ENCODE measurements around the gene FILIP1L. TPM values are rescaled to one million over a fixed set of nuclear protein-coding genes. Genes with fewer than 3 reads are reported as not detected.

The FILIP1L gene
- total RNA-seq, 1 experiment from 2014 or later, result 0.07 TPM

DNA sequence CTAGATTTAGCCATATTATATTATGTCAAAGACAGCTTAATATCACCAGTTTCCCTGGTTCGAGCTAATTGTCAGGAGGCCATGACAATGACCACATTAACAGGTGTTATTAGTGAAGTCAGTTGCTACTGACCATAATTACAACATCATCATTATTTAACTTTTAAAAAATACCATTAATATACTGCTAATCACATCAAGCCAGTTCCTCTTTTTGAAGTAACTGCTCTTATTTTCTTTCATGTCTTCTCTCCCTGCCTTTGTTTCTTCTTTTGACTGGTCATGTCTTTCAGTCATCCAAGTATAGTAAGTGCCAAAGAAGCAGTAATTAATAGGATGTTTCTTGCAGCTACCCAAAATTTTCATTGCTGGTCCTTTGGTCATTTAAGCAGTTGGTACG lies 235.0 kb downstream of the FILIP1L start:
- no peak overlapping the region for H2BK5ac ChIP-seq (ENCODE audit: insufficient read length, low read length)
- H3K27ac ChIP-seq (ENCODE audit: insufficient read length, low read depth, low read length), result no peak overlapping the region
- no peak overlapping the region for H2BK12ac ChIP-seq (ENCODE audit: insufficient read length, low read depth, low read length)
- H3K79me1 ChIP-seq (ENCODE audit: insufficient read depth, low read depth, low read length, poor library complexity, severe bottlenecking), result no peaks in the 10 kb centered on the region
- Mint-ChIP-seq H3K27ac (no peak overlapping the region), H3K27me3 (ENCODE audit: low read depth) (peaks cover 57% of the 10 kb centered on the region), H3K36me3 (ENCODE audit: insufficient read depth in 1 of 3, low read depth in 3 of 3) (no peaks in the 10 kb centered on the region), H3K9me3 (no peaks in the 10 kb centered on the region), H3K4me3 (no peak overlapping the region), H3K4me1 (peaks cover 15 to 18% of the 10 kb centered on the region in 2 experiments)
- no peak overlapping the region for H2AFZ ChIP-seq (ENCODE audit: low read length)
- H3K23me2 ChIP-seq (ENCODE audit: insufficient read length, low read depth, low read length, poor library complexity, severe bottlenecking), result peaks cover 4% of the 10 kb centered on the region
- H3K4me2 ChIP-seq (ENCODE audit: insufficient read depth, insufficient read length, low read length), result no peak overlapping the region
- H3K14ac ChIP-seq (ENCODE audit: insufficient read depth, low read length), result no peak overlapping the region
- TF ChIP-seq, protein P1, sequence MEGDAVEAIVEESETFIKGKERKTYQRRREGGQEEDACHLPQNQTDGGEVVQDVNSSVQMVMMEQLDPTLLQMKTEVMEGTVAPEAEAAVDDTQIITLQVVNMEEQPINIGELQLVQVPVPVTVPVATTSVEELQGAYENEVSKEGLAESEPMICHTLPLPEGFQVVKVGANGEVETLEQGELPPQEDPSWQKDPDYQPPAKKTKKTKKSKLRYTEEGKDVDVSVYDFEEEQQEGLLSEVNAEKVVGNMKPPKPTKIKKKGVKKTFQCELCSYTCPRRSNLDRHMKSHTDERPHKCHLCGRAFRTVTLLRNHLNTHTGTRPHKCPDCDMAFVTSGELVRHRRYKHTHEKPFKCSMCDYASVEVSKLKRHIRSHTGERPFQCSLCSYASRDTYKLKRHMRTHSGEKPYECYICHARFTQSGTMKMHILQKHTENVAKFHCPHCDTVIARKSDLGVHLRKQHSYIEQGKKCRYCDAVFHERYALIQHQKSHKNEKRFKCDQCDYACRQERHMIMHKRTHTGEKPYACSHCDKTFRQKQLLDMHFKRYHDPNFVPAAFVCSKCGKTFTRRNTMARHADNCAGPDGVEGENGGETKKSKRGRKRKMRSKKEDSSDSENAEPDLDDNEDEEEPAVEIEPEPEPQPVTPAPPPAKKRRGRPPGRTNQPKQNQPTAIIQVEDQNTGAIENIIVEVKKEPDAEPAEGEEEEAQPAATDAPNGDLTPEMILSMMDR (conservative IDR thresholded peaks at IDR 0.05), result no peak
- no peak overlapping the region for H3K23ac ChIP-seq (ENCODE audit: insufficient read length, low read depth, low read length)
- no peak overlapping the region for H3K4ac ChIP-seq (ENCODE audit: low read depth, low read length)
- no peaks in the 10 kb centered on the region for H3K9me3 ChIP-seq (ENCODE audit: control insufficient read depth, low read depth, low read length)
- H3K4me1 ChIP-seq (ENCODE audit: insufficient read depth, low read length), result no peaks in the 10 kb centered on the region
- H2BK20ac ChIP-seq (ENCODE audit: low read depth, low read length, poor library complexity, severe bottlenecking), result no peak overlapping the region
- H3K79me2 ChIP-seq (ENCODE audit: insufficient read depth, low read length), result no peaks in the 10 kb centered on the region
- H2BK120ac ChIP-seq (ENCODE audit: low read depth, low read length, poor library complexity, severe bottlenecking), result no peak overlapping the region
- DNase-seq, result no peak
- no CpG with 5 or more reads among the region's 2 CpGs for WGBS (ENCODE audit: extremely low coverage, insufficient read length, low lambda C conversion rate)
- H2AK5ac ChIP-seq (ENCODE audit: insufficient read length, low read length), result no peak overlapping the region
- H2BK15ac ChIP-seq (ENCODE audit: low read depth, low read length), result no peak overlapping the region
- H3K9ac ChIP-seq (ENCODE audit: extremely low read depth, insufficient read length, low read length), result no peak overlapping the region
- peaks cover 19% of the 10 kb centered on the region for H3K27me3 ChIP-seq (ENCODE audit: insufficient read depth, low read length)
- no peaks in the 10 kb centered on the region for H4K20me1 ChIP-seq (ENCODE audit: control insufficient read depth, insufficient read depth, insufficient read length)
- H4K91ac ChIP-seq (ENCODE audit: insufficient read length, low read depth, low read length), result no peak overlapping the region
- H4K8ac ChIP-seq (replicated peaks; ENCODE audit: insufficient read length, low read depth, low read length), result no peak overlapping the region
- no peak overlapping the region for H3K56ac ChIP-seq (ENCODE audit: insufficient read length, low read depth, low read length)
- no peak overlapping the region for H3T11ph ChIP-seq (ENCODE audit: low read length)
- no peak overlapping the region for H4K5ac ChIP-seq (ENCODE audit: insufficient read length, low read depth, low read length)
- H3K18ac ChIP-seq (ENCODE audit: insufficient read length, low read depth, low read length), result no peak overlapping the region
